Measurements from ENCODE around the gene FGF6.

FGF6 gene

GRCh38 chr12:4446335-4446734 lies 720 bp upstream of the FGF6 start:
- DNase-seq = no peak

- no peak for DNase-seq
Measured at GRCh38 chr12:4444031-4444430, 1.6 kb downstream of the FGF6 start.

DNA sequence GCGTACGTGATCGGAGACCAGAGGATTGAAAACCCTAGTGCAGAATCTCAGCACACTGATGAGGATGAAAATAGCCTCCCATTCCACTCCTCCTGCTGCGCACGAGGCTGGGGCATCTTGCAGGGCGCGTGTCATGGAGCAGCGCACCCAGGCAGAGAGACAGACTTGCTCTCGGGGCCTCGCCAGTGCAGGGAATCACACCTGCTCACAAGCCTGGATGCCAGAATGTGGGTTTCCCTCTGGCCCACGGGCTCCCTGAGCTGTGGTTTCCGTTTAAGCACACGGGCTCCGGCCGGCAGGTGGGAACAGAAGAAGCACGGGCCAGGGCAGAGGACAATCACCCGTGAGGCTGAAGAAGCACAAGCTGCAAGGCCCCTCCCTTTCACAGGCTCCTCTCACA lies 2.0 kb downstream of the FGF6 start:
- DNase-seq = no peak

GRCh38 chr12:4441355-4442335 lies 4.0 kb downstream of the FGF6 start:
- DNase-seq = no peak

GRCh38 chr12:4440187-4440941 lies 5.3 kb downstream of the FGF6 start:
- no peak for DNase-seq

DNA sequence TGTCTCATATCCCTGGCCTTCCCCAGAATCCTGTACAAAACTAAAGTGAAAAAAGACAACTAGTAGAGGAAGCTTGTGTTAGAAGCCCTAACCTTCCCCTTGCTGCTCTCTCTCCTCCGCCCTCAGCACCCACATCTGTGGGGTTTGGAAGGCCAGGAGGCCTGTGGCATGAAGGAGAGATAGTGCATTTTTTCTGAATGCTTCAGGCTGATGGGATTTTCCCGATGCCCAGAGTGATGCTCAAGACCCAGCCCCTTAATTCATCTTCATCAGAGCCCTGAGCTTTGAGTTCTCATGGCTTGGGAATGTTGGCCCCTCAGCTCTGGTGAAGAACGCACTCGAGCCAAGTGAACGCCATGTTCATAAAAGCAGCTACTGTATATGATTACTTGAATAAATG lies 5.9 kb downstream of the FGF6 start:
- DNase-seq = no peak

GRCh38 chr12:4438834-4439596 lies 6.6 kb downstream of the FGF6 start:
- no peak for DNase-seq

DNA sequence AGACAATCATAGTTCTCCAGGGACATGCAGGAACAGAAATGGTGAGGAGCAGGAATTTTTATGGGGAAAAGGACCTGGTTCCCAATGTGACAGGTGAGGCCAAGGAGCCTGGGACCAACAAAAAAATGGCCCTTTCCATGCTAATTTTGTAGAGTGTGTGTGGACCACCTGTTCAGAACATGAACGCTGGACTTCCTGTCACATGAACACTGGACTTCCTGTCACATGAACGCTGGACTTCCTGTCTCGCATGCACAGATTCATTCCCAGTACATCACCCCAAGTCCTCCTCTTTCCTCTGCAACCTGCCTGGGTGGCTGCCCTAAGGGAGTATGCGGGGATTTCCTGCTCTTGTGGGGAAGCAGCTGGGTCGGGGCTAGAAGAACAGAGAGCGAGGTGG lies 10.1 kb downstream of the FGF6 start:
- DNase-seq = no peak

- DNase-seq = no peak
Measured at GRCh38 chr12:4434706-4435425, 10.7 kb downstream of the FGF6 start.

GRCh38 chr12:4434301-4434700 lies 11.3 kb downstream of the FGF6 start:
- DNase-seq = no peak

DNA sequence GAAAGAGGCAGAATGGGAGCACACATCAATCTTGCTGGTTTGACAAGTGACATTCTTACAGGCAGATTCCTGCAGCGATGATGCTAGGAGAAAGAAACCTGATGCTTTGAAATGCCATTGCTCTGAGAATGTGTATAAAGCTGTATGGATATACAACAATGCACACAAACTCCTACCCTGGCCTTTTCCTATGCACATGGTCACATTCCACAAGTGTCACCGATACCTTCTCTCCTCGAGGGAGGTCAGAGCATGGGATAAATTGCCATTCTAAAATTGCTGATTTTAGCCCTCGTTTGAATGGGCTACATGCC lies 11.9 kb downstream of the FGF6 start:
- DNase-seq = no peak

DNA sequence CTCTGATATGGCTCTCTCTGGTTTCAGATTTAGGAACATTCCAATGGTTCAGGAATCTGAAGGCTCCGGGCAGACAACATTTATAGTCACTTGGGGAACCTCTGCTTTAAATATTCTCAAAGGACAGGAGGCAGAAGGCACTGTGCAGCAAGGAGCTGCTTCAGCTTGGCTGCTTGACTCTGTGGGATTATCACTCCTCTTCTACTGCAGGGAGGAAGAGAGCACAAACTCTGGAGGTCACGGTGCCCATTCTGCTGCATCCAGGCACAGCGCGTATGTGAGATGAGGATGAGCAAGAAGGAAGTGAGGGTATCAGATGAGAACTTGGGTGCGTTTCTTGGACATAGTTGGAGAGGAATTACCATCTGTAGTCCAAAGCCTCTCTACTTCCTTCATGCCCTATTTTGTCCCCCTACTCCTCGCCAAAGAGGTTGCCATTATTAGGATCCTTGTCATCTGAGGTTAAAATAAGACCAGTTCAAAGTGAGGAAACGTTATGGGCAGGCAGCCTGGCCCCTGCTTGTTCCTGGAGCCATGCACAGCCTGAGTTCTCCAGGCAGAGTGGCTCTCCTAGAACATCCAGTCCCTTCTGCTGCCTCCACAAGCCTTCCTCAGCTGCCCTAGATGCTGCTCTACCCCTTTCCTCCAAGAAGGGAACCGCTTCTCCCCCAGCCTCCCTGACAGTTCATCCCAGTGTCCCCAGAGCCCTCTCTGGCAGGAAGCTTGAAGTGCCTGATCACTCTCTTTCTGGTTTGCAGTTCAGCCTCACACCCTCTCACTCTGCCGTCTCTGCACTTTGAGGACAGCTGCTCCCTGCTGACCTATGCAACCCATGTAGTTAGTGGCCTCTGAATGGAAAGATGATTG lies 12.5 kb downstream of the FGF6 start:
- no peak for DNase-seq

DNA sequence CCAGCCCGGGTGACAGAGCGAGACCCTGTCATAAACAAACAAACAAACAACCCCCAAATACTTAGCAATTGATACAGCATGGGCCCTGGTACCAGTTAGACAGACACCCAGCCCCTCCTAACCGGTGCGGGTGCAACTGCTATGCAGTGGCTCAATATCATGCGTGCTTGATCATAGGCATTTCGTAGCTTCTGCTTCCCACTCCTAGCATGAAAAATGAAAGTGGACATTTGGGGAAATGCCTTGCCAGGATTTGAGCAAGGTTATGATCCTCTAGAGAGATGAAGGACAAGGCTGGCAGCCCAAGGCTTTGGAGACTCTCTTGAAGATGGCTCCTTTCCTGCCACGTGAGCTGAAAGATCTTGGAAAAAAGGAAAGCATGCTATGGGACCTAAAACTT lies 13.7 kb downstream of the FGF6 start:
- DNase-seq = no peak

GRCh38 chr12:4431436-4431835 lies 14.2 kb downstream of the FGF6 start:
- DNase-seq = no peak

DNA sequence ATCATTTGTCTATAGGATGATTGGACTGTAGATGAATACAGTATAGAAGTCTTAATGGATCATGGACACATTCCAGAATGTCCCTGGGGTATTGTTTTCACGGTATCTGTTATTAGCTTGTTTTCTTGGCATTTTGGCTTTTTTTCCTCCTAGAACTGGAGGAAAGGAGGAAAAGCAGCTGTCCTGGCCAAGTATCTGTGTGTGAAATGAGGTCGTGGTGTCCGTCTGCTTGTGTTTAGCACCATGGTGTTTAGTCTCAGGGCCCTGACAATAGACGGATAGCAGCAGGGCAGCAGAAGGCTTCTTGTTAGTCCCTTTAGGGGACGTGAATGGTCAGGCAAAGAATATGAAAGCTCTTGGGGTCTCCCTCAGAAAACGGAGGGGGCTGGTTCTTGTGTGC lies 21.2 kb downstream of the FGF6 start:
- DNase-seq = no peak

DNA sequence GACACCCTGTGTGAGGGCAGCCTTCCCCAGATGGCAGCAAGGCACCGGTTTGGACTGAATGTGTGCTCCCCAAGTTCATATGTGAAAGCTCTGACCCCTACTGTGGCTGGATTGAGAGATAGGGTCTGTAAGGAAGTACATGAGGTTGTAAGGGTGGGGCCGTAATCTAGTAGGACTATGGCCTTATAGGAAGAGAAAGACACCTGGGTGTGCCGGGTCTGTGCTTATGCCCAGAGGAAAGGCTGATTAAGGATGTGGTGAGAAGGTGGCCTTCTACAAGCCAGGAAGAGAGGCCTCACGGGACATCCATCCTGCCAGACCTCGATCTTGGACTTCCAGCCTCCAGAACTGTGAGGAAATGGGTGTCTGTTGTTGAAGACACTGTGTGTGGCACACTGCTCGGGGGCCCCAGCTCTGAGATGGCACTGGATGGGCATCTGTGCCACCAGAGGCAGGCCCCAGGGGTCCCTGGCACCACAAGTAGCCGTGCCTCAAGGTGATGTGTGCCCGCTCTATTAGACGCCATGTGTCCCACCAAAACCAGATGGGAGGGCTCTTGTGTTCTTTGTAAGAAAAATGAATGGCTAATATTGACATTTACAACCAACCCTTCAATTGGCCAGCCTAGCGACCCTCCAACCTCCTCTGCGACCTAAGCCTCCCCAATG lies 22.0 kb downstream of the FGF6 start:
- DNase-seq = no peak

- no peak for DNase-seq
Measured at GRCh38 chr12:4422985-4423384, 22.6 kb downstream of the FGF6 start.

DNA sequence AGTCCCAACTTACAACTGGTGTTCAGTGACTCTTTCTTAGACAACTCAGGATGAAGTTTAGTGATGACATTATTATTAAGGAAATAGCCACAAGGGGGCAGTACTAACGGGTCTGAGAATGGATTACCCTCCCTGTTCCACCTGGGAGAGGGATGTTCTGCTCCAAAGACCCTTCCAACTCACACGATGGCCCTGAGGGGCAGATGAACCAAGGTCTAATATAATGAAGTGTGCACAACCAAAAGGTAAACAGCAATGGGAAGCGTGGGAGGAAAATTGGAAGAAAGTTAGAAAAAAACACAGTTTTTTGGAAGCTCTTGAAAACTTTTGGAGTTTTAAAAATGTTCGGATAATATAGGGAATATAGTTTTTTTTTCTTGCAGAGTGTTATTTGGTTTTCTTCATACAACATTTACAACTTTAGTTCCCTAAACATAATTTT lies 24.0 kb downstream of the FGF6 start:
- DNase-seq = peak; percentile 36

GRCh38 chr12:4420138-4420670 lies 25.4 kb downstream of the FGF6 start:
- no peak for DNase-seq

- no peak for DNase-seq
Measured at GRCh38 chr12:4418913-4419312, 26.7 kb downstream of the FGF6 start.

GRCh38 chr12:4417936-4418335 lies 27.7 kb downstream of the FGF6 start:
- DNase-seq = no peak

Data from CD4-positive, alpha-beta T cell treated with Interleukin-6 for 4 hours (primary cell).